Heart left ventricle (tissue), 13 donors: ENCODE data around the gene RARS2.
"Not testable (repeated sequence)": the region's sequence is repeated elsewhere in the genome, so short reads cannot be mapped to it uniquely, and the experiment has no call there.

Experiments
- POLR2A ChIP-seq, 2 donors: fragments of 450-650 bp; IDR thresholded peaks; one replicate each; pipeline ENCODE4 v1.6.1; 2017; ENCODE audit warnings: antibody characterized with exemption in 2 of 2, mild to moderate bottlenecking in 2 of 2, moderate library complexity in 2 of 2
- TF ChIP-seq, protein P1 (sequence below), 12 donors: fragments of 200-600 bp; sonication (generic) in 4 of 12; IDR thresholded peaks; one replicate each; pipeline versions ENCODE4 v1.5.0 to v1.8.0; 2018 to 2022; ENCODE audit warnings: antibody characterized with exemption in 12 of 12, mild to moderate bottlenecking in 5 of 12
- donor health status: ischemic (EF 13 %, LVEDD 7.1; RV severe dilation, severe dysfunction).
- donor health status: DM: no; HTN: yes; CAD: no.
- donor health status: DM: no; HTN: no; CAD: no.
- donor health status: ischemic (EF 25% LVEDD 6.9; RV normal size, moderate dysfunction).
- donor health status: ischemic (EF 25% LVEDD 5.7; RV mildly dilated, moderate dysfunction).
- donor health status: ischemic (EF 35%, LVEDD 5.7; RV mildly dilated, moderate dysfunction).
- donor health status: nonischemic (EF 11% LVEDD 7.7; RV severe dilation, severe dysfunction).
- donor health status: DM: yes; HTN: yes; CAD: no.
- donor health status: PGD.
- donor health status: ischemic (EF 29% LVEDD 5.4; RV normal size, mild dysfunction).
- donor health status: nonischemic (EF 23%, LVEDD 6.1; RV moderate dilation, normal function).

DNA sequence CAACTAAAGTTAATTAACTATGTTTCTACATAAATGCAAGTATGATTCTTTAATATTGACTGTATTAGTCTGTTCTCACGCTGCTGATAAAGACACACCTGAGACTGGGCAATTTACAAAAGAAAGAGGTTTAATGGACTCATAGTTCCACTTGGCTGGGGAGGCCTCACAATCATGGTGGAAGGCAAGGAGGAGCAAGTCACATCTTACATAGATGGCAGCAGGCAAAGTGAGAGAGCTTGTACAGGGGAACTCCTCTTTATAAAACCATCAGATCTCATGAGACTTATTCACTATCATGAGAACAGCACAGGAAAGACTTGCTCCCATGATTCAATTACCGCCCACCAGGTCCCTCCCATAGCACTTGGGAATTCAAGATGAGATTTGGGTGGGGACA, 23.2 kb upstream of the RARS2 start:
- TF ChIP-seq POLR2A (IDR thresholded peaks at IDR 0.05) = not testable (repeated sequence)
- TF ChIP-seq, protein P1, sequence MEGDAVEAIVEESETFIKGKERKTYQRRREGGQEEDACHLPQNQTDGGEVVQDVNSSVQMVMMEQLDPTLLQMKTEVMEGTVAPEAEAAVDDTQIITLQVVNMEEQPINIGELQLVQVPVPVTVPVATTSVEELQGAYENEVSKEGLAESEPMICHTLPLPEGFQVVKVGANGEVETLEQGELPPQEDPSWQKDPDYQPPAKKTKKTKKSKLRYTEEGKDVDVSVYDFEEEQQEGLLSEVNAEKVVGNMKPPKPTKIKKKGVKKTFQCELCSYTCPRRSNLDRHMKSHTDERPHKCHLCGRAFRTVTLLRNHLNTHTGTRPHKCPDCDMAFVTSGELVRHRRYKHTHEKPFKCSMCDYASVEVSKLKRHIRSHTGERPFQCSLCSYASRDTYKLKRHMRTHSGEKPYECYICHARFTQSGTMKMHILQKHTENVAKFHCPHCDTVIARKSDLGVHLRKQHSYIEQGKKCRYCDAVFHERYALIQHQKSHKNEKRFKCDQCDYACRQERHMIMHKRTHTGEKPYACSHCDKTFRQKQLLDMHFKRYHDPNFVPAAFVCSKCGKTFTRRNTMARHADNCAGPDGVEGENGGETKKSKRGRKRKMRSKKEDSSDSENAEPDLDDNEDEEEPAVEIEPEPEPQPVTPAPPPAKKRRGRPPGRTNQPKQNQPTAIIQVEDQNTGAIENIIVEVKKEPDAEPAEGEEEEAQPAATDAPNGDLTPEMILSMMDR (IDR thresholded peaks at IDR 0.05) = not testable (repeated sequence)
